NCI-H146 treated with DMSO at 0.1 percent for 48 hours (cell line): Measurements from ENCODE around the gene DEPDC4.

Source experiments
- DNase-seq: peaks from one replicate; lab custom pipeline; 2025; ENCODE audit not compliant: unreplicated experiment; lab: John Stamatoyannopoulos, UW

The DEPDC4 gene

DNA sequence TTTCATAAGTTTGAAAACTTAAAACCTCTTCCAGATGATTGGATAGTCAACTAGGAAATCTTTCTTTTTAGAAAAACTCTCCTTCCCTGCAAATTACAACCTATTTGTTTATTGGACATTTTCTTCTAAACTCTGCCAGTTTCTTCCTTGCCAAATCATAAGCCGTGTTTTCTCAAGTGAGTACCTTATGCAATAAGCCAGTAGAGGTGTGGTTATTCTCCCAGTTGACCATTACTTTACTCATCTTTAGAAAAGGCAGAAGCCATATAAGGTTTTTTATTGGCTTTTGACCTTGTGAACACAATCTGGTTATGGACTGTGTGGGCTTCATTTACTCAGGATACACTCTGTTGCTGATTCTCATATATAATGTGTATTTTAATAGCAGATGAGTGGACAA lies 51.7 kb downstream of the DEPDC4 start:
- no peak for DNase-seq

DNA sequence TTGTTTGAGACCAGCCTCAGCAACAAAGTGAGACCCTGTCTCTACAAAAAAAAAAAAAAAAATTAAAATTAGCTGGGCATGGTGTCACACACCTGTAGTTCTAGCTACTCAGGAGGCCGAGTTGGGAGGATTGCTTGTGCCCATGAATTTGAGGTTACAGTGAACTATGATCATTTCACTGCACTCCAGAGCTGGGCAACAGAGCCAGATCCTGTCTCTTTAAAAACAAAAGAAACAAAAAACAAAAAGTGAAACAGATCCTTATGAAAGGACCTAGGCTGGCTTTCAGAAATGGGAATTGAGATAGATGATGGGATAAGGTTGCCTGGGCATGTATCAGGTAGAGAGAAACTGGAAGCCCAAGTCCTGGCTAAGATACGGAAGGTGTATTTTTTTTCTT lies 52.4 kb downstream of the DEPDC4 start:
- DNase-seq, result no peak

GRCh38 chr12:100213016-100213891 lies 53.6 kb downstream of the DEPDC4 start:
- no peak for DNase-seq

DNA sequence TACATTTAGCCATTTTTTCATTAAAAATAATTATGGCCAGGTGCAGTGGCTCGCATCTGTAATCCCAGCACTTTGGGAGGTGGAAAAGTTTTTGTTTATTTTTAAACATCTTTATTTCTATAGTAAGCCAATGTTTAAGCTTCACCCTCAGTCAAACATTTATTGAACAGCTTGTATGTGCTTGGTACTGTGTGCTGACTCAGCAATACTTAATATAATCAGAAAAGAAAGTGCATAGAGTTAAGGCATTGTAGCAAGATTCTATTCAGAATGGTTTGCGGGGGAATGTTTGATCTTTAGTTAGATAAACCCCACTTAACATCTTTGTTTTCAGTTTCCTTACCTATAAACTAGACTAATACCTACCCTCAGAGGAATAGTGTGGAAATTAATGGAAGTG lies 55.2 kb downstream of the DEPDC4 start:
- DNase-seq, result no peak

DNA sequence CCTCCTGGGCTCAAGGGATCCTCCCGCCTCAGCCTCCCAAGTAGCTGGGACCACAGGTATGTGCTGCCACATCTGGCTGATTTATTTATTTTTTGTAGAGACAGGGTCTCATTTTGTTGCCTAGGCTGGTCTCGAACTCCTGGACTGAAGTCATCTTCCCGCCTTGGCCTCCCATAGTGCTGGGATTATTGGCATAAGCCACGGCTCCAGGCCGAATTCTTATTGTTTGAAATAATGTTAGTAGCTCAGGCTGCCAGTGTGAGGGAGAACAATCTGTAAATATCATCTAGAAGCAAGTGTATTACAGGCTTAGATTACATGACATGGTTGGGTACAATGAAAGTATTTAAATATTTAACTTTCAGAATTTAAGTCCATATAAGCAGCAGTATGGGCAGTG lies 58.0 kb downstream of the DEPDC4 start:
- no peak for DNase-seq

- no peak for DNase-seq
Observed at GRCh38 chr12:100207311-100207710, 59.6 kb downstream of the DEPDC4 start.

GRCh38 chr12:100201604-100202423 lies 65.1 kb downstream of the DEPDC4 start:
- DNase-seq, result no peak

- peak; percentile 90 for DNase-seq
Observed at GRCh38 chr12:100200463-100201181, 66.3 kb downstream of the DEPDC4 start, which contains the start of gene ACTR6. Gene ACTR6 (plus strand): TSS chr12:100200815. CDS start chr12:100200852, 37 bp downstream.

DNA sequence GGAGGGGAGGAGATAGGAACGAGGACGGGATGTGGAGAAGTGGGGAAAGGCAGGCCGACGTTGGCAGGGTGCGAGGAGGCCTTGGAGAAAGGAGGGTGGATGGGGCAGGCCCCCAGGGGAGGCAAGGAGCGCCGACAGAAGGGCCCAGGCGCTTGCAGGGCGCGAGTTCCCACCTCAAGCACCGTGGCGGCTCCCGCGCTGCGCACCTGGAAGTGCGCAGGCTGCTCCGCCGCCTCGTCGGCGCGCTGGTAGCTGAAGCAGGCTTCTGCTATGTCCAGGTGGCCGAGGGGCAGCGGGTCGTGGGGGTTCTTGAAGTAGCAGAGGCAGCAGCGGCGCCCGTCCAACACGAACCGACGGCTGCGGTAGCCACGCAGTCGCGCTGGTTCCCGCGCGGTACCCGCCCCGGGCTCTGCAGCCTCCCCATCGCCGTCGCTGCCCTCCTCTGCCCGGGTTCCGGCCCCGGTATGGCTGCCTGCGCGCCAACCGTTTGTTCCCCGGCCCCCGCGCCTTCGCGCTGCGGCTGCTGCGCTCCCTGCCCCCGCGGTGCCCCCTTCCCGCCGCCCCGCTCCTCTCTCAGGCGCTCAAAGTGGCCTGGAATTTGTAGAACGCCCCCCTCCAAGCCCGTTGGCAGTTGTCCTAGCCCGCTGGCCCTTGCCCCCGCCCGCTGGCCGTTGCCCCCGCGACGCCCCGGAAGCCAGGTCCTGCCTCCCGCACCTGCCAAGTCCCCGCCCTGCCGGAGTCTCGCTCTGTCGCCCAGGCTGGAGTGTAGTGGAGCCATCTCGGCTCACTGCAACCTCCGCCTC lies 67.3 kb downstream of the DEPDC4 start:
- DNase-seq, result peak; percentile 79

DNA sequence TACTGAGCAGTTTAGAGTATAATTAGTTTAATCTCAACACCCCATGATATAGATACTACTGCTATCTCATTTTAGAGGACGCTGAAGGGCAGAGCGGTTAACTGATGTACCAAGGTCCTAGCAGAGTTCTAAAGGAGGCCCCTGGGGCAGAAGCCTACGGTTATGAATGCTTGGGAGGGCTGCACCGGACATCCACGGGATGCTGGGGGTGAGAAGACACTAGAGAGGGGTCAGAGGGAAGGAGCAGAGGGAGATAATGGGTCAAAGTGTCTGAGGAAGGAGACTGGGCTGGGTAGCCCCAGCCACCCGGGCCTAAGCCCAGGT lies 67.9 kb downstream of the DEPDC4 start:
- DNase-seq, result no peak

DNA sequence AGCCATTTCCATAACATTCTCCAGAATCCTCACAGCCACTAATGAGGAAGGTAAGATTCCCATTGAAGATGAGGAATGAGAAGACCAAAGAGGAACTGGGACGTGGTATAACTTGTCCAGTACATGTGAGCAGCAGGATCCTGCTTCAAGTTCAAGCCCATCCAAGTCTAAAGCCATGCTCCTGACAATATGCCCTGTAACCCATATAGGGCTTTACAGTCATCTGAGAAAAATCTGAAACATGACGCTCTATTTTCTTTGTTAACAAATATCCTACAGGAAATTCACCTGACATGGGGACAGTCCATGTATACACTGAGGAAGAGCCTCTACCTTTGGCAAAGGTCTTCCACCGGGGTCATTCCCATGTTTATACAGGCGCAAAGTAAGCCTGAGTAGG lies 69.4 kb downstream of the DEPDC4 start:
- DNase-seq, result no peak

GRCh38 chr12:100193085-100193484 lies 73.8 kb downstream of the DEPDC4 start:
- DNase-seq, result no peak
